ENCODE results near the gene COL6A3.

GRCh38 chr2:237418300-237418699 is 4.3 kb upstream of the COL6A3 start:
- TF ChIP-seq EZH2 (IDR thresholded peaks at IDR 0.05; ENCODE audit: low read length, missing control alignments), result no peak
- TF ChIP-seq CTCF (conservative IDR thresholded peaks at IDR 0.05 in 1 of 2, IDR thresholded peaks at IDR 0.05 in 1 of 2; ENCODE audit: low read depth in 1 of 2, low read length in 2 of 2), result no peak
